Measurements from ENCODE around the gene MRPS21. TPM values are rescaled to one million over a fixed set of nuclear protein-coding genes. Genes with fewer than 3 reads are reported as not detected.

Gene MRPS21
- total RNA-seq, 1 donor from 2014 or later, result 81.5 TPM

- DNase-seq (ENCODE audit: extremely low spot score, unreplicated experiment), result no peak
- no peak overlapping the region for H3K4me3 Mint-ChIP-seq (ENCODE audit: unreplicated experiment)
- H3K27me3 Mint-ChIP-seq (ENCODE audit: unreplicated experiment), result no peaks in the 10 kb centered on the region
- no peak overlapping the region for H3K27ac Mint-ChIP-seq (ENCODE audit: unreplicated experiment)
- no peak for TF ChIP-seq CTCF (IDR thresholded peaks at IDR 0.05)
- H3K9me3 Mint-ChIP-seq (ENCODE audit: unreplicated experiment), result no peaks in the 10 kb centered on the region
- H3K36me3 Mint-ChIP-seq (ENCODE audit: unreplicated experiment), result peaks cover 38% of the 10 kb centered on the region
- no peaks in the 10 kb centered on the region for H3K4me1 Mint-ChIP-seq (ENCODE audit: unreplicated experiment)
These were observed 39.1 kb downstream of the MRPS21 start for GRCh38 chr1:150332651-150333290.

- peaks cover 50% of the 10 kb centered on the region for H3K36me3 Mint-ChIP-seq (ENCODE audit: unreplicated experiment)
- H3K4me1 Mint-ChIP-seq (ENCODE audit: unreplicated experiment), result no peaks in the 10 kb centered on the region
- no peak overlapping the region for H3K4me3 Mint-ChIP-seq (ENCODE audit: unreplicated experiment)
- DNase-seq (ENCODE audit: extremely low spot score, unreplicated experiment), result peak; percentile 30
- TF ChIP-seq CTCF (IDR thresholded peaks at IDR 0.05), result no peak
- no peak overlapping the region for H3K27ac Mint-ChIP-seq (ENCODE audit: unreplicated experiment)
- no peaks in the 10 kb centered on the region for H3K9me3 Mint-ChIP-seq (ENCODE audit: unreplicated experiment)
- no peaks in the 10 kb centered on the region for H3K27me3 Mint-ChIP-seq (ENCODE audit: unreplicated experiment)
These were observed 52.7 kb downstream of the MRPS21 start for GRCh38 chr1:150346316-150346715.

GRCh38 chr1:150352866-150353265, 59.2 kb downstream of the MRPS21 start:
- Mint-ChIP-seq H3K4me1 (ENCODE audit: unreplicated experiment) (no peaks in the 10 kb centered on the region), H3K27me3 (ENCODE audit: unreplicated experiment) (no peaks in the 10 kb centered on the region), H3K4me3 (ENCODE audit: unreplicated experiment) (no peak overlapping the region), H3K27ac (ENCODE audit: unreplicated experiment) (no peak overlapping the region), H3K36me3 (ENCODE audit: unreplicated experiment) (peaks cover 35% of the 10 kb centered on the region), H3K9me3 (ENCODE audit: unreplicated experiment) (no peaks in the 10 kb centered on the region)
- DNase-seq (ENCODE audit: extremely low spot score, unreplicated experiment), result peak; percentile 25
- TF ChIP-seq CTCF (IDR thresholded peaks at IDR 0.05), result no peak

Other genes with a start within 250 kb of the MRPS21 start
- 37.0 and 43.6 TPM in 2 replicates for gene VPS45, start 226.1 kb upstream of the MRPS21 start, total RNA-seq
- 50.1 and 52.2 TPM in 2 replicates for gene PLEKHO1, start 143.9 kb upstream of the MRPS21 start, total RNA-seq
- gene ANP32E, start 57.7 kb upstream of the MRPS21 start, total RNA-seq, result 29.5 and 32.2 TPM in 2 replicates
- gene CA14, start 36.1 kb upstream of the MRPS21 start, total RNA-seq, result not detected in 2 replicates
- 138 and 147 TPM in 2 replicates for gene APH1A, start 24.8 kb upstream of the MRPS21 start, total RNA-seq
- gene C1orf54, start 21.1 kb upstream of the MRPS21 start, total RNA-seq, result 49.9 and 55.6 TPM in 2 replicates
- gene CIART, start 11.3 kb upstream of the MRPS21 start, total RNA-seq, result 3.4 and 5.3 TPM in 2 replicates
- gene PRPF3, start 27.7 kb downstream of the MRPS21 start, total RNA-seq, result 55.0 and 55.2 TPM in 2 replicates
- 29.9 and 31.7 TPM in 2 replicates for gene RPRD2, start 70.3 kb downstream of the MRPS21 start, total RNA-seq
- gene TARS2, start 193.6 kb downstream of the MRPS21 start, total RNA-seq, result 18.8 and 23.2 TPM in 2 replicates
- 17.4 and 19.8 TPM in 2 replicates for gene ECM1, start 214.2 kb downstream of the MRPS21 start, total RNA-seq
- not detected in 2 replicates for gene FALEC, start 221.9 kb downstream of the MRPS21 start, total RNA-seq

Measured in osteocyte (in vitro differentiated cells).